GM20431 (cell line): ENCODE data around the gene ERCC5.

Source experiments
- in situ Hi-C: fragments of 300-500 bp; cut with MseI, MboI; formaldehyde crosslinking; loops from one replicate; pipeline ENCODE4 v1.15.0; 2020; ENCODE audit warnings: low sequenced_read_pairs; ENCODE audit not compliant: unreplicated experiment

The ERCC5 gene

GRCh38 chr13:102913914-102914313 is 68.1 kb downstream of the ERCC5 start:
- in situ Hi-C loops, result no loop called here

DNA sequence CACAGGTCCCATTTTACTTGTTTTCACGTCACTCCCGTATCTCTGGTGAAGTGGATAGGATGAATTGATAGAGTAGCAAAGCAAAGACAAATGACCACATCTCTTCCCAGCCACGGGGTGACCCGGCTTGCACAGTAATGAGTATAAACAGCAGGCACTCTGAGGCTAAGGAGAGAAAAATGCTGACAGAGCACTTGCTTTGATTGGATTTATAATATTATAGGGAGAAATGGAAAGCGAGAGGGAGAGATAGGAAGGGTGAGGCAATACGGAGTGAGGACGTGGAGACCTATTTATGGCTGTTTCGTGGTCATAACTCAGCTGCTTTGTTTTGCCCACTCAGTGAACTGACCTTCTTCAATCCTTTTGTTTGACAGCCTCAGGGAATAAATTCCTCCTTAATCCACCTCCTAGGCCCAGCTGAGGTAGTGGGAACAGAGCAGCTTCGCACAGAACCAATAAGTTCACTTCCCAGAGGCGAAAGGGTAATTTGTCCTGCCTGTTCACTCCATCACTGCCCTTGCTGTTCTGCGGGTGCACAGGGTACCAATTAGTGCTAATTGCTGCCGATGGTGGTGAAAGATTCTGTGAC is 68.6 kb downstream of the ERCC5 start:
- in situ Hi-C loops, result no loop called here

DNA sequence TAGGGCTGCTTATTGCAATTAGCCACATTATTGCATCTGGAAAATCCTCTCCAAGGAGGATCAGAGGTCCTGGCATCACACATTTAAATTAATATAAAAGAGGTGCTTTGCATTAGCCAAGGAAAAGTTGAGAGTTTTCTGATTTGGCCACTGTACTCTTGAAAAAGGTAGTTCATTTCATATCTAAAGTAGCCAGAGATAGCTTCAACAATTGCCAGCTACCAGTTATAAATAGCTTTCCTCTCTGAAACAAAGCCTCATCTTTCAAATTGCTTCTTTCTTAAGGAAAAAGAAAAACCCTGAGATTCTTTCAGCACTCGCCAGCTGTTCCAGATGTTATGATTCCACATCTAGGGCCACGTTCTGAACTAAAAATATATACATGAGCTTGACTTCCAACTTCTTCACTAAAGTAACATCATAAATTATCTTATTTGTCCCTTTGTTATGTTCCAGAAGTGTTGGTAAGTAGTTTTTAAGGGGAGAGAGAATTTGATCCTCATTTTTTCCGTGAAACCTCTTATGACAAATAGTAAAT is 69.6 kb downstream of the ERCC5 start:
- in situ Hi-C loops, result no loop called here

DNA sequence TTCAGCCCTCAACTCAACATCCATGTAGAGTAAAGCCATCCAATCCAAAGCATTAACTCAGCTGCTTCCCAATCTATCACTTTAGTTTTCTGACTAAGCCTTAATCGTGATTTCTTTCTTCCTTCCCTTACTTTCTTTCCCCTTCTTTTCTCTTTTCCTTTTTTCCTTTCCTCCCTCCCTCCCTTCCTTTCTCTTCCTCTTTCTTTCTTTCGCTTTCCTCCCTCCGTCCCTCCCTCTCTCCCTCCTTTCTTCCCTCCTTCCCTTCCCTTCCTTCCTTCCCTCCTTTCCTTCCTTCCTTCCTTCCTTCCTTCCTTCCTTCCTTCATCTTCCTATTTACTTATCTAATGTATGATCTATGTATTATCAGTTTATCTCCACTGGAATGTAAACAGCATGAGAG is 71.2 kb downstream of the ERCC5 start:
- in situ Hi-C loops, result no loop called here

GRCh38 chr13:102922184-102922583 is 76.4 kb downstream of the ERCC5 start:
- in situ Hi-C loops, result no loop called here
